ENCODE data around the gene MAP3K14. TPM values are rescaled to one million over a fixed set of nuclear protein-coding genes. Genes with fewer than 3 reads are reported as not detected.

MAP3K14 gene
- polyA plus RNA-seq, 3 donors = 5.9 to 9.7 (median 8.3) TPM

GRCh38 chr17:45291171-45291805 is 25.5 kb downstream of the MAP3K14 start:
- H3K27ac ChIP-seq (ENCODE audit: low read depth, low read length) = no peak overlapping the region
- 42 to 72% (median 43%) methylated on average over 5 of the region's 5 CpGs for WGBS, 3 donors

GRCh38 chr17:45290269-45290765 is 26.5 kb downstream of the MAP3K14 start:
- 87 to 95% (median 94%) methylated on average over 11 of the region's 11 CpGs for WGBS, 3 donors
- no peak overlapping the region for H3K27ac ChIP-seq (ENCODE audit: low read depth, low read length)

- 67 to 74% (median 74%) methylated on average over 15 of the region's 15 CpGs for WGBS, 3 donors
Observed at GRCh38 chr17:45289301-45290268, 27.2 kb downstream of the MAP3K14 start.

GRCh38 chr17:45288825-45289224 is 28.0 kb downstream of the MAP3K14 start:
- no peak overlapping the region for H3K27ac ChIP-seq (ENCODE audit: low read depth, low read length)
- 38 to 90% (median 83%) methylated on average over 10 of the region's 10 CpGs for WGBS, 3 donors

More at GRCh38 chr17:45289301-45290268, 27.2 kb downstream of the MAP3K14 start:
- no peak overlapping the region for H3K27ac ChIP-seq (ENCODE audit: low read depth, low read length)

- WGBS, 3 donors = 49 to 76% (median 76%) methylated on average over 10 of the region's 10 CpGs
- no peak overlapping the region for H3K27ac ChIP-seq (ENCODE audit: low read depth, low read length)
Observed at GRCh38 chr17:45287526-45288500, 29.0 kb downstream of the MAP3K14 start.

GRCh38 chr17:45286286-45286685 is 30.5 kb downstream of the MAP3K14 start:
- WGBS, 3 donors = 85 to 92% (median 91%) methylated on average over 5 of the region's 5 CpGs
- no peak overlapping the region for H3K27ac ChIP-seq (ENCODE audit: low read depth, low read length)

GRCh38 chr17:45284176-45285140 is 32.4 kb downstream of the MAP3K14 start:
- H3K27ac ChIP-seq (ENCODE audit: low read depth, low read length) = no peak overlapping the region
- 85% methylated on average over 21 of the region's 21 CpGs for WGBS, 3 donors

- H3K27ac ChIP-seq (ENCODE audit: low read depth, low read length) = no peak overlapping the region
- whole genome bisulfite sequencing, 3 donors = 92 to 95% (median 93%) methylated on average over 9 to 10 of the region's 10 CpGs
Observed at GRCh38 chr17:45283711-45284110, 33.1 kb downstream of the MAP3K14 start.

GRCh38 chr17:45282683-45283644 is 33.9 kb downstream of the MAP3K14 start:
- no peak overlapping the region for H3K27ac ChIP-seq (ENCODE audit: low read depth, low read length)
- 73 to 80% (median 78%) methylated on average over 21 of the region's 21 CpGs for WGBS, 3 donors

GRCh38 chr17:45279898-45280297 is 36.9 kb downstream of the MAP3K14 start:
- 66 to 89% (median 85%) methylated on average over 3 of the region's 3 CpGs for WGBS, 3 donors
- H3K27ac ChIP-seq (ENCODE audit: low read depth, low read length) = no peak overlapping the region

GRCh38 chr17:45277992-45278391 is 38.8 kb downstream of the MAP3K14 start:
- WGBS, 3 donors = 16 to 42% (median 42%) methylated on average over 7 of the region's 7 CpGs
- H3K27ac ChIP-seq (ENCODE audit: low read depth, low read length) = no peak overlapping the region

GRCh38 chr17:45277216-45277849 is 39.5 kb downstream of the MAP3K14 start:
- H3K27ac ChIP-seq (ENCODE audit: low read depth, low read length) = no peak overlapping the region
- 12 to 36% (median 33%) methylated on average over 16 of the region's 16 CpGs for WGBS, 3 donors

- WGBS, 3 donors = 60 to 65% (median 62%) methylated on average over 6 of the region's 6 CpGs
- no peak overlapping the region for H3K27ac ChIP-seq (ENCODE audit: low read depth, low read length)
Observed at GRCh38 chr17:45276031-45276430, 40.8 kb downstream of the MAP3K14 start.

- no peak overlapping the region for H3K27ac ChIP-seq (ENCODE audit: low read depth, low read length)
- 90 to 93% (median 92%) methylated on average over 5 of the region's 5 CpGs for WGBS, 3 donors
Observed at GRCh38 chr17:45274033-45274432, 42.8 kb downstream of the MAP3K14 start.

- no peak overlapping the region for H3K27ac ChIP-seq (ENCODE audit: low read depth, low read length)
- 68 to 80% (median 69%) methylated on average over 16 of the region's 16 CpGs for WGBS, 3 donors
Observed at GRCh38 chr17:45273551-45273957, 43.3 kb downstream of the MAP3K14 start.

- no peak overlapping the region for H3K27ac ChIP-seq (ENCODE audit: low read depth, low read length)
- whole genome bisulfite sequencing, 3 donors = 94 to 96% (median 96%) methylated on average over 3 of the region's 3 CpGs
Observed at GRCh38 chr17:45271603-45272002, 45.2 kb downstream of the MAP3K14 start.

All from adipose tissue (tissue), 3 donors.